ENCODE results near the gene ATG9B.
A peak's percentile ranks its signal among the peaks of the same experiment; 100 is the strongest.
"Not testable (repeated sequence)": the region's sequence is repeated elsewhere in the genome, so short reads cannot be mapped to it uniquely, and the experiment has no call there.

ATG9B gene

GRCh38 chr7:151015967-151016366, 8.3 kb downstream of the ATG9B start:
- DNase-seq: no peak

GRCh38 chr7:151014950-151015349, 9.3 kb downstream of the ATG9B start:
- peak; percentile 46 for DNase-seq

- DNase-seq: peak; percentile 96
Observed at GRCh38 chr7:151013733-151014497, 10.4 kb downstream of the ATG9B start.

GRCh38 chr7:151013356-151013732, 10.9 kb downstream of the ATG9B start:
- no peak for DNase-seq

- DNase-seq: no peak
Observed at GRCh38 chr7:151012911-151013347, 11.4 kb downstream of the ATG9B start.

- DNase-seq: no peak
Observed at GRCh38 chr7:151012031-151012692, 12.1 kb downstream of the ATG9B start.

- not testable (repeated sequence) for DNase-seq
Observed at GRCh38 chr7:151011616-151012015, 12.7 kb downstream of the ATG9B start.

- no peak for DNase-seq
Observed at GRCh38 chr7:151011097-151011409, 13.2 kb downstream of the ATG9B start.

- DNase-seq: peak; percentile 55
Observed at GRCh38 chr7:151010307-151011096, 13.8 kb downstream of the ATG9B start.

GRCh38 chr7:151010037-151010306, 14.3 kb downstream of the ATG9B start:
- DNase-seq: no peak

- DNase-seq: no peak
Observed at GRCh38 chr7:151009327-151010036, 14.8 kb downstream of the ATG9B start.

GRCh38 chr7:151008511-151009323, 15.6 kb downstream of the ATG9B start:
- peak; percentile 89 for DNase-seq

GRCh38 chr7:151008143-151008510, 16.2 kb downstream of the ATG9B start:
- peak; percentile 69 for DNase-seq

- no peak for DNase-seq
Observed at GRCh38 chr7:151007469-151007898, 16.8 kb downstream of the ATG9B start.

GRCh38 chr7:151006590-151007300, 17.5 kb downstream of the ATG9B start:
- no peak for DNase-seq

GRCh38 chr7:151005566-151005965, 18.7 kb downstream of the ATG9B start:
- DNase-seq: no peak

GRCh38 chr7:151003572-151003971, 20.7 kb downstream of the ATG9B start:
- no peak for DNase-seq

GRCh38 chr7:151001546-151001945, 22.7 kb downstream of the ATG9B start:
- no peak for DNase-seq

- no peak for DNase-seq
Observed at GRCh38 chr7:151000897-151001495, 23.3 kb downstream of the ATG9B start.

- DNase-seq: peak; percentile 57
Observed at GRCh38 chr7:150999497-151000230, 24.6 kb downstream of the ATG9B start.

- no peak for DNase-seq
Observed at GRCh38 chr7:150999001-150999400, 25.3 kb downstream of the ATG9B start.
